WI38 (cell line): ENCODE data around the gene NFKBIZ.

ENCODE experiments used
- H3K4me3 ChIP-seq: 2 replicates; pipeline ENCODE4 v1.5.1; 2011; ENCODE audit warnings: low read depth, mild to moderate bottlenecking, control low read depth, low read length
- TF ChIP-seq, protein P1 (sequence below): IDR thresholded peaks from 2 replicates; pipeline ENCODE4 v1.5.1; 2012; ENCODE audit warnings: low read depth, mild to moderate bottlenecking, control low read depth, low read length

Gene NFKBIZ

GRCh38 chr3:101867996-101868395 lies 18.7 kb downstream of the NFKBIZ start:
- TF ChIP-seq, protein P1, sequence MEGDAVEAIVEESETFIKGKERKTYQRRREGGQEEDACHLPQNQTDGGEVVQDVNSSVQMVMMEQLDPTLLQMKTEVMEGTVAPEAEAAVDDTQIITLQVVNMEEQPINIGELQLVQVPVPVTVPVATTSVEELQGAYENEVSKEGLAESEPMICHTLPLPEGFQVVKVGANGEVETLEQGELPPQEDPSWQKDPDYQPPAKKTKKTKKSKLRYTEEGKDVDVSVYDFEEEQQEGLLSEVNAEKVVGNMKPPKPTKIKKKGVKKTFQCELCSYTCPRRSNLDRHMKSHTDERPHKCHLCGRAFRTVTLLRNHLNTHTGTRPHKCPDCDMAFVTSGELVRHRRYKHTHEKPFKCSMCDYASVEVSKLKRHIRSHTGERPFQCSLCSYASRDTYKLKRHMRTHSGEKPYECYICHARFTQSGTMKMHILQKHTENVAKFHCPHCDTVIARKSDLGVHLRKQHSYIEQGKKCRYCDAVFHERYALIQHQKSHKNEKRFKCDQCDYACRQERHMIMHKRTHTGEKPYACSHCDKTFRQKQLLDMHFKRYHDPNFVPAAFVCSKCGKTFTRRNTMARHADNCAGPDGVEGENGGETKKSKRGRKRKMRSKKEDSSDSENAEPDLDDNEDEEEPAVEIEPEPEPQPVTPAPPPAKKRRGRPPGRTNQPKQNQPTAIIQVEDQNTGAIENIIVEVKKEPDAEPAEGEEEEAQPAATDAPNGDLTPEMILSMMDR, result no peak
- H3K4me3 ChIP-seq, result no peak overlapping the region

- TF ChIP-seq, protein P1, result no peak
These were observed 19.5 kb downstream of the NFKBIZ start for GRCh38 chr3:101868534-101869464.

DNA sequence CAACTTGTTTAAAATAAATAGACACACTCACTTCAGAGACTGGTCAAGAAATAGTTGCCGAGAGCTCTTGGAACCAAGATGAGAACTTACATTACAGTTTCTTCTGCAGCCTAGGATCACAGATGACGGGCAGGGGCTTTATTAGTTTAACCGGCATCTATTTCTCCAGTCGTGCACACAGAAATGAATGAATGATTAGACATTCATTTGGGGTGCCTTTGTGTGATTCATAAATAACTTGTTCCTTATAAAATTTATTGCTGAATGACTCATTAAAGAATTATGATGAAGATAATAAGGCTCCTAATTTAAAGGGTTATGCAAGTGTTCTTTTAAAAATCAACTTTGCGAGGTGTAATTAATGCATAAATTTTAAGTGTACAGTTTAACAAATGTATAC lies 20.8 kb downstream of the NFKBIZ start:
- no peak overlapping the region for H3K4me3 ChIP-seq
- TF ChIP-seq, protein P1, result no peak

More at GRCh38 chr3:101868534-101869464, 19.5 kb downstream of the NFKBIZ start:
- H3K4me3 ChIP-seq, result no peak overlapping the region

DNA sequence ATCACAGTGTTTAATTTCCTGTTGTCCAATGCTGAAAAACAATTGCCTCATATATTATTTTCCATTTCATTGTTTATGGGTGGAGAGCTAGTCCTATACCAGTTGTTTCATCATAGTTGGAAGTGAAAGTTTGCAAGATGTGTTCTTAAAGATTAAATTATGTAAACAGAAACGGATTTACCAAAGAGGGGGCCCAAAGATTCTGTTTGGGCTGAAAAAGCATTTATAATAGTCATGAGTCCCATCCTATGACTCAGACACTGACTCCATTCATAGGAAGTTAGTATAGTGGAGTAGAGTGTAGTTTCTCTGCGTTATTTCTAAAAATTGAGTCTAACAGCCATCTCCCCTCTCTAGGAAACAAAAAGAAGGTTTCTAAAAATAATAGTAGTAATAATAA lies 24.3 kb downstream of the NFKBIZ start:
- no peak overlapping the region for H3K4me3 ChIP-seq
- TF ChIP-seq, protein P1, result no peak

GRCh38 chr3:101876142-101876541 lies 26.8 kb downstream of the NFKBIZ start:
- no peak overlapping the region for H3K4me3 ChIP-seq
- TF ChIP-seq, protein P1, result no peak

- no peak overlapping the region for H3K4me3 ChIP-seq
- TF ChIP-seq, protein P1, result no peak
These were observed 29.3 kb downstream of the NFKBIZ start for GRCh38 chr3:101878589-101878988.

DNA sequence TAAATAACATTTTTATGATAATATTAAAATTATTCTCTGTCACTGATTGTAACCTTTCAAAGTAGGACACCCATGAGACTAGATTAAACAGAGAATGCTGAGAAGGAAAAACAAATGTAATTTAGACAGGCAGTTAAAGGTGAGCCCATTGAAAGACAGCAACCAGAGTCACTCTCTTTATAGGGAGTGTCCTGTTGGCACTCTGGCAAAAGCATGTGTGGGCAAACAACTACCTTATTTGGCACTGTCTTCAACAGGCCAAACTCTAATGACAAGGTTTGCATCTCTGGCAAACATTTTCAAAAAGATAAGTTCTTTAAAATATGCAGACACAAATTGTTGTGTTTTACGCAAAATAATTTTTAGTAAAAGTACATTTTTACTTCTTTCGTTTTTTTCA lies 29.8 kb downstream of the NFKBIZ start:
- H3K4me3 ChIP-seq, result no peak overlapping the region
- TF ChIP-seq, protein P1, result no peak
